Activated naive CD8-positive, alpha-beta T cell treated with anti-CD3 and anti-CD28 coated beads, Interleukin-2, amount 50 U/mL, for 16 hours (primary cell): Measurements from ENCODE around the gene SRC.
"Not testable (repeated sequence)": the region's sequence is repeated elsewhere in the genome, so short reads cannot be mapped to it uniquely, and the experiment has no call there.

Experiments
- DNase-seq: peaks from one replicate; pipeline ENCODE4 v3.0.0-alpha.2; 2020; ENCODE audit warnings: low read depth, low spot score

The SRC gene

GRCh38 chr20:37363221-37364012, 17.5 kb downstream of the SRC start:
- no peak for DNase-seq

- DNase-seq, result no peak
Observed at GRCh38 chr20:37364013-37364926, 18.3 kb downstream of the SRC start.

GRCh38 chr20:37364927-37365272, 19.0 kb downstream of the SRC start:
- DNase-seq, result no peak

GRCh38 chr20:37365760-37366638, 20.1 kb downstream of the SRC start:
- DNase-seq, result no peak

GRCh38 chr20:37366743-37367142, 20.8 kb downstream of the SRC start:
- DNase-seq, result no peak

GRCh38 chr20:37369846-37370245, 23.9 kb downstream of the SRC start:
- DNase-seq, result no peak

- not testable (repeated sequence) for DNase-seq
Observed at GRCh38 chr20:37371845-37372244, 25.9 kb downstream of the SRC start.

GRCh38 chr20:37372441-37372840, 26.5 kb downstream of the SRC start:
- no peak for DNase-seq

- DNase-seq, result no peak
Observed at GRCh38 chr20:37373020-37373598, 27.2 kb downstream of the SRC start.

GRCh38 chr20:37375227-37375626, 29.3 kb downstream of the SRC start:
- DNase-seq, result no peak

- DNase-seq, result no peak
Observed at GRCh38 chr20:37376324-37376723, 30.4 kb downstream of the SRC start.

GRCh38 chr20:37376791-37377190, 30.9 kb downstream of the SRC start:
- no peak for DNase-seq

GRCh38 chr20:37377346-37378081, 31.6 kb downstream of the SRC start:
- DNase-seq, result no peak

GRCh38 chr20:37378420-37378784, 32.5 kb downstream of the SRC start:
- DNase-seq, result no peak

- DNase-seq, result no peak
Observed at GRCh38 chr20:37378785-37379598, 33.1 kb downstream of the SRC start.

GRCh38 chr20:37379967-37380828, 34.3 kb downstream of the SRC start:
- no peak for DNase-seq

- DNase-seq, result no peak
Observed at GRCh38 chr20:37380864-37381579, 35.1 kb downstream of the SRC start.
